Glutamatergic neuron (in vitro differentiated cells): ENCODE measurements around the gene SECTM1. TPM values are rescaled to one million over a fixed set of nuclear protein-coding genes. Genes with fewer than 3 reads are reported as not detected.
"Not testable (repeated sequence)": the region's sequence is repeated elsewhere in the genome, so short reads cannot be mapped to it uniquely, and the experiment has no call there.

Source experiments
- DNase-seq: peaks from one replicate; pipeline ENCODE4 v3.0.0; 2022
- H3K27ac Mint-ChIP-seq: one replicate; pipeline ENCODE4 v1.8.0; 2020; ENCODE audit warnings: mild to moderate bottlenecking, mixed read lengths, inconsistent platforms; ENCODE audit not compliant: unreplicated experiment
- H3K27me3 Mint-ChIP-seq: one replicate; pipeline ENCODE4 v1.8.0; 2020; ENCODE audit warnings: mild to moderate bottlenecking, moderate library complexity, mixed read lengths, inconsistent platforms; ENCODE audit not compliant: unreplicated experiment
- H3K36me3 Mint-ChIP-seq: one replicate; pipeline ENCODE4 v1.8.0; 2020; ENCODE audit warnings: mild to moderate bottlenecking, mixed read lengths, inconsistent platforms; ENCODE audit not compliant: unreplicated experiment
- H3K4me1 Mint-ChIP-seq: one replicate; pipeline ENCODE4 v1.8.0; 2020; ENCODE audit warnings: mild to moderate bottlenecking, low read depth, mixed read lengths, inconsistent platforms; ENCODE audit not compliant: unreplicated experiment
- H3K4me3 Mint-ChIP-seq: one replicate; pipeline ENCODE4 v1.8.0; 2020; ENCODE audit warnings: mild to moderate bottlenecking, mixed read lengths, inconsistent platforms; ENCODE audit not compliant: unreplicated experiment
- H3K9me3 Mint-ChIP-seq: one replicate; pipeline ENCODE4 v1.8.0; 2020; ENCODE audit warnings: mild to moderate bottlenecking, moderate library complexity, mixed read lengths, inconsistent platforms; ENCODE audit not compliant: unreplicated experiment
- total RNA-seq: library from RNA; stranded (reverse); fragmentation: NEBNext Ultra II Directional; extraction: Animal tissue kit (Norgen Biotek cat#: 25700); gene quantifications from one replicate; pipeline ENCODE4 v1.2.1, GENCODE V29; 2021; ENCODE audit not compliant: unreplicated experiment
- TF ChIP-seq, protein P1 (sequence below): fragments of 200-600 bp; sonication (generic); IDR thresholded peaks from one replicate; pipeline ENCODE4 v1.5.0; 2021; ENCODE audit not compliant: partially characterized antibody, unreplicated experiment

SECTM1 gene
- total RNA-seq, 1 donor from 2014 or later = 0.29 TPM

GRCh38 chr17:82348434-82348833 lies 14.9 kb upstream of the SECTM1 start:
- TF ChIP-seq, protein P1, sequence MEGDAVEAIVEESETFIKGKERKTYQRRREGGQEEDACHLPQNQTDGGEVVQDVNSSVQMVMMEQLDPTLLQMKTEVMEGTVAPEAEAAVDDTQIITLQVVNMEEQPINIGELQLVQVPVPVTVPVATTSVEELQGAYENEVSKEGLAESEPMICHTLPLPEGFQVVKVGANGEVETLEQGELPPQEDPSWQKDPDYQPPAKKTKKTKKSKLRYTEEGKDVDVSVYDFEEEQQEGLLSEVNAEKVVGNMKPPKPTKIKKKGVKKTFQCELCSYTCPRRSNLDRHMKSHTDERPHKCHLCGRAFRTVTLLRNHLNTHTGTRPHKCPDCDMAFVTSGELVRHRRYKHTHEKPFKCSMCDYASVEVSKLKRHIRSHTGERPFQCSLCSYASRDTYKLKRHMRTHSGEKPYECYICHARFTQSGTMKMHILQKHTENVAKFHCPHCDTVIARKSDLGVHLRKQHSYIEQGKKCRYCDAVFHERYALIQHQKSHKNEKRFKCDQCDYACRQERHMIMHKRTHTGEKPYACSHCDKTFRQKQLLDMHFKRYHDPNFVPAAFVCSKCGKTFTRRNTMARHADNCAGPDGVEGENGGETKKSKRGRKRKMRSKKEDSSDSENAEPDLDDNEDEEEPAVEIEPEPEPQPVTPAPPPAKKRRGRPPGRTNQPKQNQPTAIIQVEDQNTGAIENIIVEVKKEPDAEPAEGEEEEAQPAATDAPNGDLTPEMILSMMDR = no peak
- no peaks in the 10 kb centered on the region for H3K36me3 Mint-ChIP-seq
- H3K4me3 Mint-ChIP-seq = no peak overlapping the region
- DNase-seq = no peak
- H3K9me3 Mint-ChIP-seq = no peaks in the 10 kb centered on the region
- H3K4me1 Mint-ChIP-seq = no peaks in the 10 kb centered on the region
- no peak overlapping the region for H3K27ac Mint-ChIP-seq
- peaks cover 2% of the 10 kb centered on the region for H3K27me3 Mint-ChIP-seq

DNA sequence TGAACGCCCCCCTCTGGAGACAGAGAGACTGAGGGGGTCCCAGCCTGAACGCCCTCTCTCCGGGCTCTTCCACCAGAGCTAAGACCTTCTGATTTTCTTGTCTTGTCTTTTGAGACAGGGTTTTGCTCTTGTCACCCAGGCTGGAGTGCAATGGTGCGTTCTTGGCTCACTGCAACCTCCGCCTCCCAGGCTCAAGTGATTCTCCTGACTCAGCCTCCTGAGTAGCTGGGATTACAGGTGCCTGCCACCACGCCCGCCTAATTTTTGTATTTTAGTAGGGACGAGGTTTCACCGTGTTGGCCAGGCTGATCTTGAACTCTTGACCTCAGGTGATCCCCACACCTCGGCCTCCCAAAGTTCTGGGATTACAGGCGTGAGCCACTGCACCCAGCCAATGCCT lies 14.4 kb upstream of the SECTM1 start:
- not testable (repeated sequence) for H3K36me3 Mint-ChIP-seq, H3K4me1 Mint-ChIP-seq, H3K27ac Mint-ChIP-seq, H3K27me3 Mint-ChIP-seq, H3K4me3 Mint-ChIP-seq, DNase-seq, H3K9me3 Mint-ChIP-seq

GRCh38 chr17:82346342-82347300 lies 13.1 kb upstream of the SECTM1 start:
- Mint-ChIP-seq H3K9me3 (no peaks in the 10 kb centered on the region), H3K4me1 (no peaks in the 10 kb centered on the region), H3K27me3 (peaks cover 2% of the 10 kb centered on the region), H3K4me3 (no peak overlapping the region), H3K36me3 (no peaks in the 10 kb centered on the region), H3K27ac (no peak overlapping the region)
- TF ChIP-seq, protein P1 = no peak
- DNase-seq = no peak

DNA sequence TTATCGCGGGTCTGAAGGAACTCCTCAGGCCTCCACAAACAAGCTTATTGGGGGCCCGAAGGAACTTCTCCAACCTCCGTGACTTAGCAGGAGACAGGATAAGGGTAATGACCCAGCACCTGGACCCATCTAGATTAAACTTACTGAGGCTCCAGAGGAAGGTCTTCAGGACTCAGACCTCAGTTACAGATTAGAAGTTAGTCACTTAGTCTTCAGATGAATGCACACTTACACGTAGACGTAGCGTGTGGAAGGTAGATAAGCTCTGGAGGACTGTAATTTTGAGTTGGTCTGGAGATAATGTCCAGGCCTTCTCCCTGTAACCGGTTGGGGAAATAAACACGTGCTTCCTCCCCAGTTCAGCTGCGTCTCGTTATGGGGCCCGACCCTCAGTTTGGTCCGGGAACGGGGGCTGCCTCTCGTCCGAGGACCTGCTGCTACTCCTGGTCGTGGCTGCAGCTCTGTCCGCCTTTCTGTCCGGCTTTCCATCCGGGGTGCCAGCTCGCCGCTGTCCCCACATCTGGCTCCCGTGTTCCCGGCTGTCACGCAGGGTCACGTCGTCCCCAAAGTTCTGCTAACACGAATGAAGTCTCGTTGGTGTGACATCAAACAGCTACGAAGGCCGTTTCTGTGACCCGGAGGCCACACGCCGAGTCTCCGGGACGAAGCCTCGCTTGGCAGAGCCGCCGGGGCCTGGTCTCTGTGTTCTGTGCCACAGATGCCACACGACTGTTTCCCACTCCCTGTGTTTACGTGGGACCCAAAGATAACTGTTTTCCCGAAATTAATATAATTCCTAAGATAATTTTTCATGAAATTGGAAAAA lies 11.8 kb upstream of the SECTM1 start:
- TF ChIP-seq, protein P1 = no peak
- no peak for DNase-seq
- no peaks in the 10 kb centered on the region for H3K9me3 Mint-ChIP-seq
- no peaks in the 10 kb centered on the region for H3K4me1 Mint-ChIP-seq
- H3K36me3 Mint-ChIP-seq = no peaks in the 10 kb centered on the region
- peaks cover 4% of the 10 kb centered on the region for H3K27me3 Mint-ChIP-seq
- H3K27ac Mint-ChIP-seq = no peak overlapping the region
- H3K4me3 Mint-ChIP-seq = no peak overlapping the region

- TF ChIP-seq, protein P1 = no peak
- no peak for DNase-seq
- Mint-ChIP-seq H3K36me3 (no peaks in the 10 kb centered on the region), H3K4me3 (no peak overlapping the region), H3K27me3 (peaks cover 4% of the 10 kb centered on the region), H3K9me3 (no peaks in the 10 kb centered on the region), H3K4me1 (no peaks in the 10 kb centered on the region), H3K27ac (no peak overlapping the region)
Measured at GRCh38 chr17:82344175-82344907, 10.8 kb upstream of the SECTM1 start.
